Neural cell (in vitro differentiated cells): Measurements from ENCODE around the gene L3MBTL1. TPM values are rescaled to one million over a fixed set of nuclear protein-coding genes. Genes with fewer than 3 reads are reported as not detected.

Experiments used
- H2AFZ ChIP-seq: fragments of 200-600, 300-800 bp; sonication (generic), shearing (Covaris generic); 2 replicates; pipeline ENCODE4 v1.6.0; 2014; ENCODE audit warnings: low read depth, mild to moderate bottlenecking, antibody characterized with exemption, low read length, moderate library complexity
- H3F3A ChIP-seq: fragments of 200-600 bp; shearing (Covaris generic); 2 replicates; pipeline ENCODE4 v1.6.1; 2016; ENCODE audit warnings: mild to moderate bottlenecking, moderate library complexity, mixed read lengths, antibody characterized with exemption, low read length; ENCODE audit not compliant: insufficient read depth, poor library complexity, severe bottlenecking
- H3K27ac ChIP-seq: fragments of 200-600, 300-800 bp; sonication (generic), shearing (Covaris generic); 2 replicates; pipeline ENCODE4 v1.5.1; 2014; ENCODE audit warnings: mild to moderate bottlenecking, low read length, moderate library complexity
- H3K27me3 ChIP-seq: fragments of 300-800, 200-600 bp; sonication (generic), shearing (Covaris generic); 2 replicates; pipeline ENCODE4 v1.6.0; 2014; ENCODE audit warnings: mild to moderate bottlenecking, low read depth, low read length, moderate library complexity; ENCODE audit not compliant: insufficient read depth
- H3K36me3 ChIP-seq: fragments of 300-800, 200-600 bp; sonication (generic), shearing (Covaris generic); 2 replicates; pipeline ENCODE4 v1.5.1; 2014; ENCODE audit warnings: mild to moderate bottlenecking, antibody characterized with exemption, low read length, moderate library complexity; ENCODE audit not compliant: insufficient read depth
- H3K4me2 ChIP-seq: fragments of 300-800, 200-600 bp; sonication (generic), shearing (Covaris generic); 2 replicates; pipeline ENCODE4 v1.6.0; 2014; ENCODE audit warnings: mild to moderate bottlenecking, low read length
- H3K4me3 ChIP-seq: fragments of 300-800, 200-600 bp; sonication (generic), shearing (Covaris generic); 2 replicates; pipeline ENCODE4 v1.5.1; 2014; ENCODE audit warnings: mild to moderate bottlenecking, low read length, moderate library complexity
- H3K79me2 ChIP-seq: fragments of 200-600 bp; shearing (Covaris generic); replicated peaks from 2 replicates; pipeline ENCODE4 v1.6.0; 2014; ENCODE audit warnings: mild to moderate bottlenecking, low read length, moderate library complexity; ENCODE audit not compliant: insufficient read depth
- H3K9ac ChIP-seq: fragments of 300-800, 200-600 bp; sonication (generic), shearing (Covaris generic); 2 replicates; pipeline ENCODE4 v1.6.1; 2016; ENCODE audit warnings: mild to moderate bottlenecking, low read length, mixed read lengths
- H3K9me2 ChIP-seq: fragments of 200-600 bp; shearing (Covaris generic); 2 replicates; pipeline ENCODE4 v1.6.1; 2016; ENCODE audit warnings: mild to moderate bottlenecking, low read length, mixed read lengths; ENCODE audit not compliant: insufficient read depth
- H3K9me3 ChIP-seq: fragments of 200-600, 300-800 bp; sonication (generic), shearing (Covaris generic); 2 replicates; pipeline ENCODE4 v1.6.1; 2016; ENCODE audit warnings: mild to moderate bottlenecking, mixed run types, low read length, moderate library complexity, mixed read lengths
- H4K20me1 ChIP-seq: fragments of 200-600 bp; shearing (Covaris generic); 2 replicates; pipeline ENCODE4 v1.6.1; 2016; ENCODE audit warnings: mild to moderate bottlenecking, mixed run types; ENCODE audit not compliant: insufficient read depth
- CTCF ChIP-seq: fragments of 450-650 bp; IDR thresholded peaks from 2 replicates; pipeline ENCODE4 v1.5.1; 2014; ENCODE audit warnings: antibody characterized with exemption, mild to moderate bottlenecking, moderate library complexity; ENCODE audit not compliant: poor library complexity, severe bottlenecking
- EP300 ChIP-seq: fragments of 450-650 bp; conservative IDR thresholded peaks from 2 replicates; pipeline ENCODE4 v1.6.1; 2014; ENCODE audit warnings: antibody characterized with exemption, mild to moderate bottlenecking, moderate library complexity; ENCODE audit not compliant: poor library complexity, severe bottlenecking
- EZH2 ChIP-seq: fragments of 200-600, 300-800 bp; shearing (Covaris generic), sonication (generic); IDR thresholded peaks from 2 replicates; pipeline ENCODE4 v1.6.1; 2014; ENCODE audit warnings: antibody characterized with exemption, low read length, borderline replicate concordance, mild to moderate bottlenecking; ENCODE audit not compliant: insufficient read depth, poor library complexity, severe bottlenecking
- MXI1 ChIP-seq: fragments of 450-650 bp; conservative IDR thresholded peaks from 2 replicates; pipeline ENCODE4 v1.6.1; 2014; ENCODE audit warnings: antibody characterized with exemption, mild to moderate bottlenecking; ENCODE audit not compliant: poor library complexity, severe bottlenecking
- POLR2AphosphoS5 ChIP-seq: IDR thresholded peaks from 2 replicates; pipeline ENCODE4 v1.6.1; 2012
- RAD21 ChIP-seq: fragments of 450-650 bp; conservative IDR thresholded peaks from 2 replicates; pipeline ENCODE4 v1.6.1; 2014; ENCODE audit warnings: antibody characterized with exemption, mild to moderate bottlenecking, moderate library complexity
- REST ChIP-seq: IDR thresholded peaks from 2 replicates; pipeline ENCODE4 v1.6.1; 2012; ENCODE audit warnings: borderline replicate concordance
- SMC3 ChIP-seq: fragments of 450-650 bp; conservative IDR thresholded peaks from 2 replicates; pipeline ENCODE4 v1.6.1; 2014; ENCODE audit warnings: antibody characterized with exemption, mild to moderate bottlenecking, moderate library complexity; ENCODE audit not compliant: poor library complexity
- TAF1 ChIP-seq: IDR thresholded peaks from 2 replicates; pipeline ENCODE4 v1.6.1; 2012; ENCODE audit warnings: low read depth
- polyA plus RNA-seq: library from polyadenylated mRNA; depleted of rRNA; stranded (reverse); fragments of >200 nt; gene quantifications from 2 replicates; pipeline ENCODE4 v1.2.3, GENCODE V29; 2014

Gene L3MBTL1
- polyA plus RNA-seq, 1 donor from 2014 or later, result 22.0 TPM

GRCh38 chr20:43568706-43569105 lies 61.2 kb downstream of the L3MBTL1 start:
- no peaks in the 10 kb centered on the region for H3K9me3 ChIP-seq
- no peak overlapping the region for H3K4me3 ChIP-seq
- no peaks in the 10 kb centered on the region for H3K27me3 ChIP-seq
- no peak overlapping the region for H3K4me2 ChIP-seq
- no peaks in the 10 kb centered on the region for H3K9me2 ChIP-seq
- H4K20me1 ChIP-seq, result no peaks in the 10 kb centered on the region
- no peak for TF ChIP-seq EZH2
- no peak for TF ChIP-seq TAF1
- no peak for TF ChIP-seq REST
- no peak for TF ChIP-seq EP300
- no peak for TF ChIP-seq MXI1
- TF ChIP-seq POLR2AphosphoS5, result no peak
- TF ChIP-seq SMC3, result no peak
- TF ChIP-seq RAD21, result no peak
- TF ChIP-seq CTCF, result no peak
- no peak overlapping the region for H2AFZ ChIP-seq
- no peak overlapping the region for H3K9ac ChIP-seq
- H3K27ac ChIP-seq, result no peak overlapping the region
- no peaks in the 10 kb centered on the region for H3K79me2 ChIP-seq
- no peaks in the 10 kb centered on the region for H3K36me3 ChIP-seq
- H3F3A ChIP-seq, result no peaks in the 10 kb centered on the region

- Histone ChIP-seq H3K9me3 (no peaks in the 10 kb centered on the region), H3K27ac (no peak overlapping the region), H3K79me2 (no peaks in the 10 kb centered on the region), H3F3A (no peaks in the 10 kb centered on the region), H3K9me2 (no peaks in the 10 kb centered on the region), H3K27me3 (no peaks in the 10 kb centered on the region), H3K36me3 (no peaks in the 10 kb centered on the region), H4K20me1 (no peaks in the 10 kb centered on the region), H3K4me3 (no peak overlapping the region), H3K4me2 (no peak overlapping the region), H3K9ac (no peak overlapping the region), H2AFZ (no peak overlapping the region)
- TF ChIP-seq SMC3 (no peak), TAF1 (no peak), POLR2AphosphoS5 (no peak), CTCF (no peak), RAD21 (no peak), EP300 (no peak), EZH2 (no peak), REST (no peak), MXI1 (no peak)
Measured at GRCh38 chr20:43569282-43569681, 61.8 kb downstream of the L3MBTL1 start.
